Measurements from ENCODE around the gene CUTC. TPM values are rescaled to one million over a fixed set of nuclear protein-coding genes. Genes with fewer than 3 reads are reported as not detected.

The CUTC gene
- polyA plus RNA-seq, 2 of the 4 experiments (the other 2 are of a cell fraction), result 47.6 to 66.5 TPM

DNA sequence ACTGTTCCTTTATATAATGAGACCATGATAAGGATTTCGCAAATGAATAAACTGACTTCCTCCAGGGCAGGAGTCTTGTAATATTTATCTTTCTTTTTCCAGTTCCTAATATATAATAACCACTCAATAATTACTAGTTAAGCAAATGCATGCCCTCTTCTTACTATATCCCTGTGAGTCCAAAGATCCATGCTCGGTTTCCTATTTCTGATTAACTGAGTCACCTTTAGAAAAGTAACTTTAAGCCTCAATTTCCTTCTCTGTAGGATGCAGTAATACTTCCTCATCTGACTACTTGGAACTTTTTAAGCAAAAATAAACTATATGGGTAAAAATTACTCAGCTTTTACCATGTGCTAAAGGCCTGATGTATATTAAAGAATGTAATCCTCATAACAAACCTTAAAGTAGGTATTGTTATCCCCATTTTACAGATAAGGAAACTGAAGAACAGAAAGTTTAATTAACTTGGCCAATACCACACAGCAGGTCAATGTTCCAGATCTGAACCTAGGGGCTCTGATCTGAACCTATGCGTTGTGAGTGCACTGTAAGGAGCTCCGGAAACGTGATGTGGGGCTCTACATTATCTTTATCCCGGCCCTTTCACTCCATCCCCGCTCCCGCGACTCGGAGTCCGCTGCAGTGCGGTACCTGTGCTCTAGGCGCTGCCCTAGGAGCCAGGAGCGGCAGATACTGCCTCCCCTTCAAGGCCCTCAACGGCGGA, 565 bp upstream of the CUTC start:
- no peak for TF ChIP-seq CHD2 (IDR thresholded peaks at IDR 0.05; ENCODE audit: low read length, partially characterized antibody)
- TF ChIP-seq HOXA7 (CRISPR knock-in tag; IDR thresholded peaks at IDR 0.05), result no peak
- no peak for TF ChIP-seq TFCP2L1 (CRISPR knock-in tag; IDR thresholded peaks at IDR 0.05)
- TF ChIP-seq REST (IDR thresholded peaks at IDR 0.05), result no peak
- no peak for TF ChIP-seq POLR2AphosphoS2 (conservative IDR thresholded peaks at IDR 0.05; ENCODE audit: low read length)
- TF ChIP-seq, protein P1, sequence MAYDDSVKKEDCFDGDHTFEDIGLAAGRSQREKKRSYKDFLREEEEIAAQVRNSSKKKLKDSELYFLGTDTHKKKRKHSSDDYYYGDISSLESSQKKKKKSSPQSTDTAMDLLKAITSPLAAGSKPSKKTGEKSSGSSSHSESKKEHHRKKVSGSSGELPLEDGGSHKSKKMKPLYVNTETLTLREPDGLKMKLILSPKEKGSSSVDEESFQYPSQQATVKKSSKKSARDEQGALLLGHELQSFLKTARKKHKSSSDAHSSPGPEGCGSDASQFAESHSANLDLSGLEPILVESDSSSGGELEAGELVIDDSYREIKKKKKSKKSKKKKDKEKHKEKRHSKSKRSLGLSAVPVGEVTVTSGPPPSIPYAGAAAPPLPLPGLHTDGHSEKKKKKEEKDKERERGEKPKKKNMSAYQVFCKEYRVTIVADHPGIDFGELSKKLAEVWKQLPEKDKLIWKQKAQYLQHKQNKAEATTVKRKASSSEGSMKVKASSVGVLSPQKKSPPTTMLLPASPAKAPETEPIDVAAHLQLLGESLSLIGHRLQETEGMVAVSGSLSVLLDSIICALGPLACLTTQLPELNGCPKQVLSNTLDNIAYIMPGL (CRISPR knock-in tag; IDR thresholded peaks at IDR 0.05; ENCODE audit: borderline replicate concordance), result no peak
- no peak for TF ChIP-seq CBX8 (IDR thresholded peaks at IDR 0.05)
- TF ChIP-seq NPAS2 (CRISPR knock-in tag; IDR thresholded peaks at IDR 0.05; ENCODE audit: borderline replicate concordance), result no peak
- no peak for TF ChIP-seq EHF (CRISPR knock-in tag; IDR thresholded peaks at IDR 0.05)
- no peak for TF ChIP-seq MYC (IDR thresholded peaks at IDR 0.05; ENCODE audit: borderline replicate concordance, low read length)
- TF ChIP-seq RAD21 (conservative IDR thresholded peaks at IDR 0.05 in 1 of 2, IDR thresholded peaks at IDR 0.05 in 1 of 2), result no peak
- no peak for TF ChIP-seq CBX2 (IDR thresholded peaks at IDR 0.05; ENCODE audit: borderline replicate concordance, low read depth)
- TF ChIP-seq JUN (IDR thresholded peaks at IDR 0.05), result peak in 1 of 2 experiments; percentile 80; a peak in 1 of 5 replicates
- no peak for TF ChIP-seq HOXB5 (CRISPR knock-in tag; IDR thresholded peaks at IDR 0.05)
- TF ChIP-seq KDM5A (IDR thresholded peaks at IDR 0.05), result peak; percentile 60
- peak; percentile 85; the same call in 1 of the 2 replicates for TF ChIP-seq HDAC2 (IDR thresholded peaks at IDR 0.05)
- TF ChIP-seq PHF8 (IDR thresholded peaks at IDR 0.05; ENCODE audit: borderline replicate concordance, low read depth), result peak; percentile 24; the same call in 1 of the 2 replicates
- TF ChIP-seq MAZ (IDR thresholded peaks at IDR 0.05; ENCODE audit: borderline replicate concordance, low read depth, low read length), result no peak
- peak; percentile 83 for TF ChIP-seq KDM1A (IDR thresholded peaks at IDR 0.05; ENCODE audit: low read depth)
- no peak for TF ChIP-seq USF2 (IDR thresholded peaks at IDR 0.05)
- no peak for TF ChIP-seq EP300 (IDR thresholded peaks at IDR 0.05)
- TF ChIP-seq POLR2A (IDR thresholded peaks at IDR 0.05; ENCODE audit: low read length), result no peak
- TF ChIP-seq FOSL2 (IDR thresholded peaks at IDR 0.05), result no peak
- TF ChIP-seq FOSL2 (CRISPR knock-in tag; IDR thresholded peaks at IDR 0.05), result no peak
- 0 out of 2 replicates have a peak, but pooled peaks have one; percentile 55 for TF ChIP-seq CHD4 (IDR thresholded peaks at IDR 0.05; ENCODE audit: borderline replicate concordance)
- no peak for TF ChIP-seq RARB (CRISPR knock-in tag; IDR thresholded peaks at IDR 0.05)
- no peak for TF ChIP-seq JUNB (IDR thresholded peaks at IDR 0.05)
- H3K4me3 ChIP-seq, result peak overlapping the region; percentile 69
- ChIA-PET CTCF (interaction anchor here (0.7 to 2.7 kb wide), 18 partner anchors 11 to 314 kb away, joined by 3 to 21 read pairs (median 5); partner anchors contain the start of gene ABCC2), POLR2A (interaction anchor here (0.7 to 3.1 kb wide), 20 partner anchors 9 to 479 kb away, joined by 3 to 25 read pairs (median 7); partner anchors contain the start of genes ABCC2, ENTPD7, GOT1 and SLC25A28)
- peaks cover 22% of the 10 kb centered on the region for H3K4me1 ChIP-seq
- H3K4me2 ChIP-seq, result peak overlapping the region; percentile 86
- peak overlapping the region; percentile 89 to 92 for H3K27ac ChIP-seq
- ATAC-seq (peak; percentile 60 to 62), DNase-seq (ENCODE audit: low read depth in 1 of 2, low spot score in 1 of 2) (no peak), FAIRE-seq (no peak)
- 2% methylated on average over 16 of the region's 16 CpGs for WGBS (ENCODE audit: missing lambda C conversion rate)
- H3K9me3 ChIP-seq, result no peaks in the 10 kb centered on the region

Data from A549 (cell line).